Measurements from ENCODE around the gene CARMIL3.

The CARMIL3 gene

GRCh38 chr14:24110523-24110922 is 58.7 kb downstream of the CARMIL3 start:
- TF ChIP-seq CTCF (conservative IDR thresholded peaks at IDR 0.05): no peak
- H3K27ac ChIP-seq: no peak overlapping the region

- peak overlapping the region; percentile 95 for H3K27ac ChIP-seq
- TF ChIP-seq CTCF (conservative IDR thresholded peaks at IDR 0.05): no peak
Observed at GRCh38 chr14:24113379-24113800, 61.6 kb downstream of the CARMIL3 start.

GRCh38 chr14:24113801-24114531 is 62.2 kb downstream of the CARMIL3 start:
- H3K27ac ChIP-seq: peak overlapping the region; percentile 95
- no peak for TF ChIP-seq CTCF (conservative IDR thresholded peaks at IDR 0.05)

- peak within 1 kb of the TSS; percentile 95 for H3K27ac ChIP-seq
- TF ChIP-seq CTCF (conservative IDR thresholded peaks at IDR 0.05): no peak
Observed at GRCh38 chr14:24114532-24115421, 63.0 kb downstream of the CARMIL3 start, which contains the start of the genes DCAF11 and NRL. TSS of gene DCAF11 (plus strand) at chr14:24114777. CDS start at chr14:24115595, 818 bp downstream. TSS of gene NRL (minus strand) at chr14:24114949. CDS start at chr14:24082848, 32,101 bp downstream.

GRCh38 chr14:24115422-24116127 is 63.8 kb downstream of the CARMIL3 start:
- peak overlapping the region; percentile 95 for H3K27ac ChIP-seq

GRCh38 chr14:24116128-24116814 is 64.5 kb downstream of the CARMIL3 start:
- no peak for TF ChIP-seq CTCF (conservative IDR thresholded peaks at IDR 0.05)
- peak overlapping the region; percentile 95; the same call in 1 of the 2 replicates for H3K27ac ChIP-seq

More at GRCh38 chr14:24115422-24116127, 63.8 kb downstream of the CARMIL3 start:
- TF ChIP-seq CTCF (conservative IDR thresholded peaks at IDR 0.05): no peak

All from VCaP (cell line).